OCI-LY1 (cell line): Measurements from ENCODE around the gene PHOSPHO1.

Experiments used
- CTCF ChIP-seq: fragments of 200-600 bp; sonication (generic), shearing (Covaris generic); IDR thresholded peaks from 2 replicates; pipeline ENCODE4 v1.5.1; 2017; ENCODE audit warnings: mild to moderate bottlenecking, antibody characterized with exemption, low read length, moderate library complexity, mixed read lengths
- EZH2 ChIP-seq: fragments of 200-600 bp; sonication (generic), shearing (Covaris generic); IDR thresholded peaks from 2 replicates; pipeline ENCODE4 v1.8.0; 2017; ENCODE audit warnings: borderline replicate concordance, mixed run types, mild to moderate bottlenecking, antibody characterized with exemption, low read length, moderate library complexity, mixed read lengths

- no peak for TF ChIP-seq EZH2
- no peak for TF ChIP-seq CTCF
Measured at GRCh38 chr17:49234509-49235080, 4.0 kb upstream of the PHOSPHO1 start.
